ENCODE measurements around the gene BARHL1. TPM values are rescaled to one million over a fixed set of nuclear protein-coding genes. Genes with fewer than 3 reads are reported as not detected.

The BARHL1 gene
- polyA plus RNA-seq, 1 donor (not counting 4 experiments of a cell fraction or from before 2014, with no cell fraction given), result not detected

- H3K9me1 ChIP-seq (ENCODE audit: control insufficient read depth, extremely low read depth, insufficient read depth, low read length), result no peaks in the 10 kb centered on the region
- H3K79me2 ChIP-seq (ENCODE audit: control insufficient read depth, insufficient read depth, low read length), result no peaks in the 10 kb centered on the region
- dilution Hi-C loops (cut with MboI; ENCODE audit: extremely low pct_ligation_motif_present, low sequenced_read_pairs), result no loop called here
- H3K4me2 ChIP-seq (ENCODE audit: control insufficient read depth, extremely low read depth, insufficient read depth, low read depth, low read length), result no peak overlapping the region
- H3K4me1 ChIP-seq (ENCODE audit: control insufficient read depth, extremely low read depth, insufficient read depth, low read length), result no peaks in the 10 kb centered on the region
- H2AFZ ChIP-seq (ENCODE audit: control insufficient read depth, low read length), result no peak overlapping the region
- FAIRE-seq (no peak), DNase-seq (ENCODE audit: low read depth, low spot score) (no peak)
- H3K27ac ChIP-seq (ENCODE audit: control insufficient read depth, insufficient read depth, low read length), result no peak overlapping the region
- peaks cover 45 to 48% of the 10 kb centered on the region in 2 experiments for H3K36me3 ChIP-seq (ENCODE audit: control insufficient read depth in 2 of 2, extremely low read depth in 1 of 2, insufficient read depth in 2 of 2, low read length in 2 of 2)
- no peaks in the 10 kb centered on the region for H3K27me3 ChIP-seq (ENCODE audit: control insufficient read depth, extremely low read depth, insufficient read depth, low read length)
- TF ChIP-seq EZH2 (IDR thresholded peaks at IDR 0.05; ENCODE audit: low read length), result no peak
- no peak for TF ChIP-seq CTCF (optimal IDR thresholded peaks at IDR 0.05 in 1 of 3, IDR thresholded peaks at IDR 0.05 in 1 of 3, conservative IDR thresholded peaks at IDR 0.05 in 1 of 3; ENCODE audit: extremely low read depth in 1 of 3, insufficient read depth in 2 of 3, low read length in 3 of 3)
- H3K4me3 ChIP-seq (ENCODE audit: control insufficient read depth in 2 of 3, extremely low read depth in 1 of 3, insufficient read depth in 2 of 3, low read depth in 1 of 3, low read length in 3 of 3), result no peak overlapping the region
- no peaks in the 10 kb centered on the region for H3K9me3 ChIP-seq (ENCODE audit: control insufficient read depth, low read depth, low read length)
- H3K9ac ChIP-seq (ENCODE audit: control insufficient read depth, extremely low read depth, insufficient read depth, low read length), result no peak overlapping the region
- no peaks in the 10 kb centered on the region for H4K20me1 ChIP-seq (ENCODE audit: control insufficient read depth, extremely low read depth, insufficient read depth, low read length)
Observed at GRCh38 chr9:132614324-132614723, 31.9 kb downstream of the BARHL1 start.

GRCh38 chr9:132615774-132616173 lies 33.4 kb downstream of the BARHL1 start:
- H3K9me1 ChIP-seq (ENCODE audit: control insufficient read depth, extremely low read depth, insufficient read depth, low read length), result no peaks in the 10 kb centered on the region
- no peak overlapping the region for H3K9ac ChIP-seq (ENCODE audit: control insufficient read depth, extremely low read depth, insufficient read depth, low read length)
- H2AFZ ChIP-seq (ENCODE audit: control insufficient read depth, low read length), result no peak overlapping the region
- H3K27me3 ChIP-seq (ENCODE audit: control insufficient read depth, extremely low read depth, insufficient read depth, low read length), result no peaks in the 10 kb centered on the region
- H3K4me3 ChIP-seq (ENCODE audit: control insufficient read depth in 2 of 3, extremely low read depth in 1 of 3, insufficient read depth in 2 of 3, low read depth in 1 of 3, low read length in 3 of 3), result no peak overlapping the region
- no peaks in the 10 kb centered on the region for H4K20me1 ChIP-seq (ENCODE audit: control insufficient read depth, extremely low read depth, insufficient read depth, low read length)
- no peaks in the 10 kb centered on the region for H3K79me2 ChIP-seq (ENCODE audit: control insufficient read depth, insufficient read depth, low read length)
- no peaks in the 10 kb centered on the region for H3K4me1 ChIP-seq (ENCODE audit: control insufficient read depth, extremely low read depth, insufficient read depth, low read length)
- FAIRE-seq (no peak), DNase-seq (ENCODE audit: low read depth, low spot score) (no peak)
- no peak for TF ChIP-seq EZH2 (IDR thresholded peaks at IDR 0.05; ENCODE audit: low read length)
- no peak for TF ChIP-seq CTCF (optimal IDR thresholded peaks at IDR 0.05 in 1 of 3, IDR thresholded peaks at IDR 0.05 in 1 of 3, conservative IDR thresholded peaks at IDR 0.05 in 1 of 3; ENCODE audit: extremely low read depth in 1 of 3, insufficient read depth in 2 of 3, low read length in 3 of 3)
- dilution Hi-C loops (cut with MboI; ENCODE audit: extremely low pct_ligation_motif_present, low sequenced_read_pairs), result no loop called here
- H3K27ac ChIP-seq (ENCODE audit: control insufficient read depth, insufficient read depth, low read length), result no peak overlapping the region
- H3K4me2 ChIP-seq (ENCODE audit: control insufficient read depth, extremely low read depth, insufficient read depth, low read depth, low read length), result no peak overlapping the region
- no peaks in the 10 kb centered on the region for H3K9me3 ChIP-seq (ENCODE audit: control insufficient read depth, low read depth, low read length)
- H3K36me3 ChIP-seq (ENCODE audit: control insufficient read depth in 2 of 2, extremely low read depth in 1 of 2, insufficient read depth in 2 of 2, low read length in 2 of 2), result peaks cover 39 to 42% of the 10 kb centered on the region in 2 experiments
